Stomach (tissue), 9 donors: Measurements from ENCODE around the gene TMEM140. TPM values are rescaled to one million over a fixed set of nuclear protein-coding genes. Genes with fewer than 3 reads are reported as not detected.

ENCODE experiments used
- DNase-seq, 2 donors: peaks; one replicate each; pipeline versions ENCODE4 v3.0.0 to v3.0.0-alpha.2; 2013 to 2019
- H3K27ac ChIP-seq, 5 donors: fragments of 200-600 bp in 4 of 5; sonication (generic) in 4 of 5; one replicate each; pipeline ENCODE4 v1.5.1; 2013 to 2019; ENCODE audit warnings: mild to moderate bottlenecking in 1 of 5, moderate library complexity in 1 of 5
- H3K27me3 ChIP-seq, 3 donors: fragments of 200-600 bp; sonication (generic); one replicate each; pipeline ENCODE4 v1.5.1; 2017 to 2019; ENCODE audit warnings: mixed run types in 1 of 3
- H3K36me3 ChIP-seq, 4 donors: fragments of 200-600 bp; sonication (generic); 1 replicate in 3 of 4; 2 replicates in 1 of 4; pipeline ENCODE4 v1.5.1; 2016 to 2019
- H3K4me1 ChIP-seq, 4 donors: fragments of 200-600 bp; sonication (generic); one replicate each; pipeline ENCODE4 v1.5.1; 2016 to 2019
- H3K4me3 ChIP-seq, 4 donors: fragments of 200-600 bp; sonication (generic) in 3 of 4; one replicate each; pipeline ENCODE4 v1.5.1; 2016 to 2019; ENCODE audit warnings: mild to moderate bottlenecking in 1 of 4
- H3K9me3 ChIP-seq, 4 donors: fragments of 200-600 bp; sonication (generic); one replicate each; pipeline ENCODE4 v1.5.1; 2016 to 2019
- EP300 ChIP-seq: sonication (generic); formaldehyde crosslinking; IDR thresholded peaks from one replicate; pipeline ENCODE4 v1.6.1; 2017; ENCODE audit warnings: antibody characterized with exemption
- POLR2A ChIP-seq, 4 donors: fragments of 450-650 bp; IDR thresholded peaks; one replicate each; pipeline ENCODE4 v1.6.1; 2016; ENCODE audit warnings: antibody characterized with exemption in 4 of 4, control low read depth in 2 of 4, mild to moderate bottlenecking in 1 of 4, moderate library complexity in 1 of 4
- POLR2AphosphoS5 ChIP-seq, 3 donors: sonication (generic); formaldehyde crosslinking; IDR thresholded peaks; one replicate each; pipeline ENCODE4 v1.6.1; 2016; ENCODE audit warnings: antibody characterized with exemption in 3 of 3
- WGBS, 5 donors: extraction: QIAGEN DNeasy Blood & Tissue Kit in 3 of 5; methylation state at CpG; one replicate each; pipeline versions ENCODE4 v1.1.5 to v1.1.7; 2013 to 2018; 5-methylcytosine and 5-hydroxymethylcytosine counted together
- intact Hi-C: fragments of 100-400 bp; cut with DNase I; formaldehyde crosslinking; loops from one replicate; pipeline ENCODE4 v1.15.1; 2023; ENCODE audit warnings: low total_unique reads
- polyA plus RNA-seq, 3 donors: library from polyadenylated mRNA; stranded (reverse); fragments of 200-250 nt; gene quantifications; one replicate each; pipeline ENCODE4 v1.2.3, GENCODE V29; 2013
- total RNA-seq, 5 donors: library from RNA; depleted of rRNA; stranded (reverse); fragments of >200 nt; gene quantifications; one replicate each; pipeline versions ENCODE4 v1.1.0 to v1.2.3, GENCODE V29; 2014 to 2016
- TF ChIP-seq, protein P1 (sequence below), 7 experiments: fragments of 450-650 bp in 4 of 7; fragments of 200-600 bp in 3 of 7; sonication (generic) in 3 of 7; IDR thresholded peaks; one replicate each; pipeline ENCODE4 v1.5.1; 2016 to 2019; ENCODE audit warnings: antibody characterized with exemption in 7 of 7, control low read depth in 2 of 7, mild to moderate bottlenecking in 1 of 7
- donor health status: healthy with polysubstance abuse.
- donor health status: Bipolar disorder and iron deficiency.
- donor health status: healthy.

The TMEM140 gene
- total and polyA plus RNA-seq, 8 donors: 0.89 to 18.7 (median 7.9) TPM

GRCh38 chr7:135158141-135158655 lies 10.3 kb downstream of the TMEM140 start:
- WGBS, 5 donors: 88 to 100% (median 100%) methylated on average over 1 of the region's 1 CpG

GRCh38 chr7:135158874-135159273 lies 11.0 kb downstream of the TMEM140 start:
- peaks cover 0 to 30% (median 10%) of the 10 kb centered on the region in 4 donors for H3K36me3 ChIP-seq
- intact Hi-C loops: no loop called here
- TF ChIP-seq, protein P1, sequence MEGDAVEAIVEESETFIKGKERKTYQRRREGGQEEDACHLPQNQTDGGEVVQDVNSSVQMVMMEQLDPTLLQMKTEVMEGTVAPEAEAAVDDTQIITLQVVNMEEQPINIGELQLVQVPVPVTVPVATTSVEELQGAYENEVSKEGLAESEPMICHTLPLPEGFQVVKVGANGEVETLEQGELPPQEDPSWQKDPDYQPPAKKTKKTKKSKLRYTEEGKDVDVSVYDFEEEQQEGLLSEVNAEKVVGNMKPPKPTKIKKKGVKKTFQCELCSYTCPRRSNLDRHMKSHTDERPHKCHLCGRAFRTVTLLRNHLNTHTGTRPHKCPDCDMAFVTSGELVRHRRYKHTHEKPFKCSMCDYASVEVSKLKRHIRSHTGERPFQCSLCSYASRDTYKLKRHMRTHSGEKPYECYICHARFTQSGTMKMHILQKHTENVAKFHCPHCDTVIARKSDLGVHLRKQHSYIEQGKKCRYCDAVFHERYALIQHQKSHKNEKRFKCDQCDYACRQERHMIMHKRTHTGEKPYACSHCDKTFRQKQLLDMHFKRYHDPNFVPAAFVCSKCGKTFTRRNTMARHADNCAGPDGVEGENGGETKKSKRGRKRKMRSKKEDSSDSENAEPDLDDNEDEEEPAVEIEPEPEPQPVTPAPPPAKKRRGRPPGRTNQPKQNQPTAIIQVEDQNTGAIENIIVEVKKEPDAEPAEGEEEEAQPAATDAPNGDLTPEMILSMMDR (IDR thresholded peaks at IDR 0.05): no peak
- TF ChIP-seq POLR2A (IDR thresholded peaks at IDR 0.05) (no peak), EP300 (no peak), POLR2AphosphoS5 (IDR thresholded peaks at IDR 0.05) (no peak)
- no peak overlapping the region for H3K4me3 ChIP-seq
- H3K9me3 ChIP-seq: peaks cover 0 to 21% (median 4%) of the 10 kb centered on the region in 4 donors
- peaks cover 18 to 44% (median 38%) of the 10 kb centered on the region in 4 donors for H3K4me1 ChIP-seq
- H3K27me3 ChIP-seq: no peaks in the 10 kb centered on the region
- 86 to 91% (median 88%) methylated on average over 6 of the region's 6 CpGs for WGBS, 5 donors
- DNase-seq: no peak
- H3K27ac ChIP-seq: peak overlapping the region in 4 of 5 donors; percentile 41 to 85 (median 69)

More at GRCh38 chr7:135158141-135158655, 10.3 kb downstream of the TMEM140 start:
- no peak overlapping the region for H3K4me3 ChIP-seq
- H3K27ac ChIP-seq: peak overlapping the region in 2 of 5 donors; percentile 58 to 85
- H3K36me3 ChIP-seq: peaks cover 0 to 27% (median 9%) of the 10 kb centered on the region in 4 donors
- H3K9me3 ChIP-seq: peaks cover 0 to 21% (median 4%) of the 10 kb centered on the region in 4 donors
- DNase-seq: no peak
- TF ChIP-seq POLR2A (IDR thresholded peaks at IDR 0.05): no peak
- intact Hi-C loops: no loop called here
- H3K4me1 ChIP-seq: peaks cover 18 to 44% (median 38%) of the 10 kb centered on the region in 4 donors
- no peaks in the 10 kb centered on the region for H3K27me3 ChIP-seq

- H3K36me3 ChIP-seq: peaks cover 2 to 37% (median 16%) of the 10 kb centered on the region in 4 donors
- H3K4me3 ChIP-seq: no peak overlapping the region
- peaks cover 0 to 21% (median 4%) of the 10 kb centered on the region in 4 donors for H3K9me3 ChIP-seq
- 85 to 97% (median 90%) methylated on average over 2 of the region's 2 CpGs for WGBS, 5 donors
- DNase-seq: no peak
- no peaks in the 10 kb centered on the region for H3K27me3 ChIP-seq
- peaks cover 18 to 45% (median 38%) of the 10 kb centered on the region in 4 donors for H3K4me1 ChIP-seq
- TF ChIP-seq, protein P1 (IDR thresholded peaks at IDR 0.05): no peak
- TF ChIP-seq POLR2A (IDR thresholded peaks at IDR 0.05): no peak
- no peak for TF ChIP-seq EP300
- TF ChIP-seq POLR2AphosphoS5 (IDR thresholded peaks at IDR 0.05): no peak
- intact Hi-C loops: loop anchor here (10.0 kb wide), 1 partner anchor 165 kb away; no protein-coding TSS in a partner anchor
- peak overlapping the region in 4 of 5 donors; percentile 3 to 85 (median 69) for H3K27ac ChIP-seq
Measured at GRCh38 chr7:135159359-135160085, 11.7 kb downstream of the TMEM140 start.

- Histone ChIP-seq H3K27me3 (no peaks in the 10 kb centered on the region), H3K27ac (peak overlapping the region; percentile 58 to 85 (median 80)), H3K4me3 (no peak overlapping the region), H3K9me3 (peaks cover 0 to 21% (median 4%) of the 10 kb centered on the region in 4 donors), H3K36me3 (peaks cover 4 to 44% (median 24%) of the 10 kb centered on the region in 4 donors), H3K4me1 (peaks cover 18 to 51% (median 42%) of the 10 kb centered on the region in 4 donors)
- WGBS, 5 donors: 53 to 64% (median 64%) methylated on average over 5 of the region's 5 CpGs
- TF ChIP-seq POLR2AphosphoS5 (IDR thresholded peaks at IDR 0.05) (peak in 2 of 3 donors; percentile 24 to 66), POLR2A (IDR thresholded peaks at IDR 0.05) (no peak), EP300 (no peak)
- TF ChIP-seq, protein P1 (IDR thresholded peaks at IDR 0.05): peak in 1 of 7 experiments; percentile 7
- intact Hi-C loops: loop anchor here (10.0 kb wide), 1 partner anchor 165 kb away; no protein-coding TSS in a partner anchor
- DNase-seq: peak in 1 of 2 donors; percentile 75
Measured at GRCh38 chr7:135160098-135160857, 12.4 kb downstream of the TMEM140 start.
